ENCODE measurements around the gene ASTN1. TPM values are rescaled to one million over a fixed set of nuclear protein-coding genes. Genes with fewer than 3 reads are reported as not detected.

ASTN1 gene
- total and polyA plus RNA-seq, 2 experiments from 2014 or later: 1.1 TPM; not detected in 1

GRCh38 chr1:177174921-177175634 lies 10.6 kb upstream of the ASTN1 start:
- peaks cover 94% of the 10 kb centered on the region for H3K27me3 ChIP-seq
- 84% methylated on average over 6 of the region's 6 CpGs for WGBS (ENCODE audit: low lambda C conversion rate, missing lambda C conversion rate)

GRCh38 chr1:177173976-177174375 lies 9.5 kb upstream of the ASTN1 start:
- Histone ChIP-seq H4K20me1 (ENCODE audit: insufficient read depth, poor library complexity, severe bottlenecking) (no peaks in the 10 kb centered on the region), H3K4me1 (ENCODE audit: insufficient read depth) (peaks cover 7% of the 10 kb centered on the region), H3K9me3 (ENCODE audit: low read depth) (no peaks in the 10 kb centered on the region), H2AFZ (no peak overlapping the region), H3K36me3 (replicated peaks; ENCODE audit: insufficient read depth, low read depth) (no peaks in the 10 kb centered on the region), H3K79me2 (no peaks in the 10 kb centered on the region), H3K9me2 (replicated peaks; ENCODE audit: insufficient read depth) (no peaks in the 10 kb centered on the region), H3K4me3 (no peak overlapping the region), H3K4me2 (no peak overlapping the region), H3K27ac (no peak overlapping the region), H3K27me3 (peaks cover 94% of the 10 kb centered on the region)
- 71% methylated on average over 2 of the region's 2 CpGs for WGBS (ENCODE audit: low lambda C conversion rate, missing lambda C conversion rate)
- no peak for DNase-seq (ENCODE audit: low spot score)
- TF ChIP-seq EZH2 (IDR thresholded peaks at IDR 0.05; ENCODE audit: borderline replicate concordance): no peak
- no peak for TF ChIP-seq CTCF (IDR thresholded peaks at IDR 0.05; ENCODE audit: poor library complexity)
- TF ChIP-seq EZH2phosphoT487 (IDR thresholded peaks at IDR 0.05; ENCODE audit: low read depth, severe bottlenecking, unreplicated experiment): no peak

More at GRCh38 chr1:177174921-177175634, 10.6 kb upstream of the ASTN1 start:
- Histone ChIP-seq H3K27ac (no peak overlapping the region), H3K4me1 (ENCODE audit: insufficient read depth) (peaks cover 7% of the 10 kb centered on the region), H3K4me2 (no peak overlapping the region), H3K79me2 (no peaks in the 10 kb centered on the region), H3K9me2 (replicated peaks; ENCODE audit: insufficient read depth) (no peaks in the 10 kb centered on the region), H2AFZ (no peak overlapping the region), H4K20me1 (ENCODE audit: insufficient read depth, poor library complexity, severe bottlenecking) (no peaks in the 10 kb centered on the region), H3K36me3 (replicated peaks; ENCODE audit: insufficient read depth, low read depth) (no peaks in the 10 kb centered on the region), H3K4me3 (no peak overlapping the region), H3K9me3 (ENCODE audit: low read depth) (no peaks in the 10 kb centered on the region)
- TF ChIP-seq CTCF (IDR thresholded peaks at IDR 0.05; ENCODE audit: poor library complexity) (no peak), EZH2 (IDR thresholded peaks at IDR 0.05; ENCODE audit: borderline replicate concordance) (no peak), EZH2phosphoT487 (IDR thresholded peaks at IDR 0.05; ENCODE audit: low read depth, severe bottlenecking, unreplicated experiment) (no peak)
- DNase-seq (ENCODE audit: low spot score): no peak

GRCh38 chr1:177172866-177173265 lies 8.4 kb upstream of the ASTN1 start:
- H4K20me1 ChIP-seq (ENCODE audit: insufficient read depth, poor library complexity, severe bottlenecking): no peaks in the 10 kb centered on the region
- no peak for DNase-seq (ENCODE audit: low spot score)
- H3K4me3 ChIP-seq: no peak overlapping the region
- no peaks in the 10 kb centered on the region for H3K36me3 ChIP-seq (replicated peaks; ENCODE audit: insufficient read depth, low read depth)
- H3K79me2 ChIP-seq: no peaks in the 10 kb centered on the region
- peaks cover 7% of the 10 kb centered on the region for H3K4me1 ChIP-seq (ENCODE audit: insufficient read depth)
- H3K4me2 ChIP-seq: no peak overlapping the region
- H3K27me3 ChIP-seq: peaks cover 94% of the 10 kb centered on the region
- no peaks in the 10 kb centered on the region for H3K9me2 ChIP-seq (replicated peaks; ENCODE audit: insufficient read depth)
- TF ChIP-seq EZH2 (IDR thresholded peaks at IDR 0.05; ENCODE audit: borderline replicate concordance): no peak
- TF ChIP-seq EZH2phosphoT487 (IDR thresholded peaks at IDR 0.05; ENCODE audit: low read depth, severe bottlenecking, unreplicated experiment): no peak
- TF ChIP-seq CTCF (IDR thresholded peaks at IDR 0.05; ENCODE audit: poor library complexity): no peak
- no peak overlapping the region for H3K27ac ChIP-seq
- H2AFZ ChIP-seq: no peak overlapping the region
- 89% methylated on average over 3 of the region's 3 CpGs for WGBS (ENCODE audit: low lambda C conversion rate, missing lambda C conversion rate)
- H3K9me3 ChIP-seq (ENCODE audit: low read depth): no peaks in the 10 kb centered on the region
